Spleen (tissue), 11 donors: ENCODE results near the gene LMOD1. TPM values are rescaled to one million over a fixed set of nuclear protein-coding genes. Genes with fewer than 3 reads are reported as not detected.

Experiments used
- DNase-seq: peaks from one replicate; pipeline ENCODE4 v3.0.0-alpha.2; 2020
- H3K27ac ChIP-seq, 8 donors: fragments of 200-600 bp; sonication (generic) in 7 of 8; 1 replicate in 4 of 8; 2 replicates in 4 of 8; pipeline versions ENCODE4 v1.5.0 to v1.8.0; 2016 to 2021; ENCODE audit warnings: inconsistent platforms in 4 of 8, mild to moderate bottlenecking in 4 of 8, moderate library complexity in 1 of 8
- H3K27me3 ChIP-seq, 7 donors: fragments of 200-600 bp; sonication (generic) in 6 of 7; replicated peaks in 1 of 7; 1 replicate in 4 of 7; 2 replicates in 3 of 7; pipeline versions ENCODE4 v1.5.0 to v1.8.0; 2016 to 2021; ENCODE audit warnings: inconsistent platforms in 3 of 7, mild to moderate bottlenecking in 1 of 7
- H3K36me3 ChIP-seq, 6 donors: fragments of 200-600 bp; sonication (generic) in 5 of 6; 1 replicate in 4 of 6; 2 replicates in 2 of 6; pipeline versions ENCODE4 v1.5.0 to v1.8.0; 2016 to 2021; ENCODE audit warnings: inconsistent platforms in 2 of 6
- H3K4me1 ChIP-seq, 6 donors: fragments of 200-600 bp; sonication (generic) in 5 of 6; 1 replicate in 3 of 6; 2 replicates in 3 of 6; pipeline versions ENCODE4 v1.5.0 to v1.8.0; 2016 to 2021; ENCODE audit warnings: inconsistent platforms in 3 of 6
- H3K4me3 ChIP-seq, 8 donors: fragments of 200-600 bp; sonication (generic) in 7 of 8; 1 replicate in 4 of 8; 2 replicates in 4 of 8; pipeline versions ENCODE4 v1.5.0 to v1.8.0; 2016 to 2021; ENCODE audit warnings: inconsistent platforms in 4 of 8, mild to moderate bottlenecking in 4 of 8, moderate library complexity in 2 of 8
- H3K9me3 ChIP-seq, 8 donors: fragments of 200-600 bp; sonication (generic) in 7 of 8; 1 replicate in 4 of 8; 2 replicates in 4 of 8; pipeline versions ENCODE4 v1.5.0 to v1.8.0; 2016 to 2021; ENCODE audit warnings: inconsistent platforms in 4 of 8
- CTCF ChIP-seq, 11 experiments: fragments of 200-600 bp in 7 of 11; fragments of 450-650 bp in 4 of 11; sonication (generic) in 4 of 11; IDR thresholded peaks in 8 of 11; conservative IDR thresholded peaks in 3 of 11; 1 replicate in 7 of 11; 2 replicates in 4 of 11; pipeline versions ENCODE4 v1.4.0 to v1.8.0; 2016 to 2021; ENCODE audit warnings: antibody characterized with exemption in 11 of 11, inconsistent platforms in 4 of 11, mild to moderate bottlenecking in 1 of 11
- POLR2A ChIP-seq, 3 donors: fragments of 450-650 bp; IDR thresholded peaks; one replicate each; pipeline ENCODE4 v1.5.1; 2017; ENCODE audit warnings: antibody characterized with exemption in 3 of 3, mild to moderate bottlenecking in 1 of 3
- POLR2AphosphoS5 ChIP-seq, 3 donors: sonication (generic); formaldehyde crosslinking; IDR thresholded peaks; one replicate each; pipeline ENCODE4 v1.5.1; 2017; ENCODE audit warnings: antibody characterized with exemption in 3 of 3
- WGBS, 5 donors: extraction: QIAGEN DNeasy Blood & Tissue Kit in 3 of 5; methylation state at CpG; one replicate each; pipeline versions ENCODE4 v1.1.5 to v1.1.7; 2013 to 2018; 5-methylcytosine and 5-hydroxymethylcytosine counted together
- intact Hi-C: fragments of 100-400 bp; cut with DNase I; formaldehyde crosslinking; loops from one replicate; pipeline ENCODE4 v1.15.0; 2023; ENCODE audit warnings: low total_unique reads
- polyA plus RNA-seq, 3 donors: library from polyadenylated mRNA; stranded (reverse); fragments of 200-250 nt; gene quantifications; one replicate each; pipeline ENCODE4 v1.2.1, GENCODE V29; 2013
- total RNA-seq, 7 donors: library from RNA; depleted of rRNA in 3 of 7; stranded (reverse); fragments of >200 nt in 3 of 7; fragmentation: NEBNext Ultra II Directional in 4 of 7; extraction: Animal tissue kit (Norgen Biotek cat#: 25700) in 4 of 7; gene quantifications; one replicate each; pipeline versions ENCODE4 v1.1.0 to v1.2.1, GENCODE V29; 2016 to 2021
- donor health status: healthy with polysubstance abuse.
- donor health status: DM: no; HTN: no; CAD: no; lungs with moderate emphysema.
- donor health status: DM: no; HTN: no; CAD: no.
- donor health status: Bipolar disorder and iron deficiency.
- donor health status: healthy.
- donor health status: DM: no; HTN: no; CAD: no.
- donor health status: DM: yes; HTN: yes; CAD: no.

LMOD1 gene
- total and polyA plus RNA-seq, 10 donors: 4.2 to 21.0 (median 11.2) TPM

DNA sequence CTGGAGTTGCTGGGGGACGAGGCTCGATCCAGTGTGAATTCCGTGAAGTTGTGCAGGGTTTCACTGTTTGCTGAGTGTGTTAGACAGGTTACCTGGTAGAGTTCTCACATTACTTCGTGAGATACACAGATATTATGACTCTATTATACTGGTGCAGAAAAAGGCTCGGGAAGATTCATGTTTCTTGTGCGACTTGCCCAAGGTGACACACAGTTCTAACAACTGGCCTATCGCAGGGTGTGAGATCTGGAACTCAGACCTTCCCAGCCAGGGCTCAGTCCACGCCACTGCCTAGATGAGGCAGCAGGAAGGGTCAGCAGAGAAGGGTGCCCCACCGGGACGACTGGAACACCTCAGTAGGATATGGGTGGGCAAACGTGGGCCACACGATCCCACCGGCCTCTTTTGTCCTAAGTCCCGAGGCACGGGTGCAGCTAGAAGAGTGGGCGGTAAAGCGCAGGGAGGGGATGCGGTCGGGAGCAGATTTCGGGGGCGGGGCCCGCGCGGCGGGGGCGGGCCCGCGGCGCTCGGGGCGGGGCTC, 35.8 kb upstream of the LMOD1 start:
- H3K4me3 ChIP-seq: peak overlapping the region; percentile 93 to 100 (median 97)
- peak; percentile 94 for DNase-seq
- intact Hi-C loops: no loop called here
- TF ChIP-seq CTCF (IDR thresholded peaks at IDR 0.05 in 8 of 11, conservative IDR thresholded peaks at IDR 0.05 in 3 of 11) (no peak), POLR2AphosphoS5 (IDR thresholded peaks at IDR 0.05) (no peak), POLR2A (IDR thresholded peaks at IDR 0.05) (no peak)
- no peaks in the 10 kb centered on the region for H3K36me3 ChIP-seq
- H3K27me3 ChIP-seq: no peaks in the 10 kb centered on the region
- peaks cover 12 to 37% (median 24%) of the 10 kb centered on the region in 6 donors for H3K4me1 ChIP-seq
- 10 to 14% (median 11%) methylated on average over 20 to 31 of the region's 31 CpGs for WGBS, 5 donors
- H3K27ac ChIP-seq: peak overlapping the region in 7 of 8 donors; percentile 83 to 97 (median 94)
- H3K9me3 ChIP-seq: no peaks in the 10 kb centered on the region

DNA sequence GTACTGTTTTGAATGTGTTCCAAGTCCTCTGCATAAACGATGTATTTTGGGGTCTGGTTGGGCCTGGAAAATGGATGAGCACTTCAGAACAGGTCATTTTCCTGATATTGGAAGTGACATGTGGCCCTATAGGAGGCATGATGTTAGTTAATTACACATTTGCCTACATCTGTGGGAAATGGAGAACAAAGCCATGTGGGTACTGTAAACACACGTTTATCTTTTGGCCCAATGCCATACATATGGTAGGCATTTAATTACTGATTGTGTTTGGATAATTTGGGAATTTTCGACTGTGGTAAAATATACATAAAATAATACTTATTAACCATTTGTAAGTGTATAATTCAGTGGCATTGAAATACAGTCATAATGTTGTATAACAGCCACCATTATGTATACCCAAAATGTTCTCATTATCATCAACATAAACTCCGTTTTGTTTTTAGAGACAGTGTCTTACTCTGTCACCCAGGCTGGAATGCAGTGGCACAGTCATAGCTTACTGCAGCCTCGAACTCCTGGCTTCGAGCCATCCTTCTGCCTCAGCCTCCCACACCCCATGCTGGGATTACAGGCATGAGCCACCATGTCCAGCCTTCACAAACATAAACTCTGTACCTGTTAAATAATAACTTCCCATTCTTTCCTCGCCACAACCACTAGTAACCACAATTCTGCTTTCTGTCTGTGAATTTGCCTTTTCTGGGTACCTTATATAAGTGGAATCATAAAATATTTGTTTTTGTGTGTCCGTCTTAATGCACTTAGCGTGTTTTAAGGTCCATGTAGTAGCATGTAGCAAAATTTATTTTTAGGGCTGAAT, 24.2 kb upstream of the LMOD1 start:
- intact Hi-C loops: loop anchor here (5.0 kb wide), 1 partner anchor 88 kb away; no protein-coding TSS in a partner anchor
- Histone ChIP-seq H3K36me3 (peaks cover 0 to 57% (median 53%) of the 10 kb centered on the region in 6 donors), H3K27me3 (no peaks in the 10 kb centered on the region), H3K4me3 (no peak overlapping the region), H3K4me1 (peaks cover 0 to 6% (median 0%) of the 10 kb centered on the region in 6 donors), H3K9me3 (no peaks in the 10 kb centered on the region), H3K27ac (no peak overlapping the region)
- 69 to 74% (median 71%) methylated on average over 9 of the region's 9 CpGs for WGBS, 5 donors
- TF ChIP-seq POLR2A (IDR thresholded peaks at IDR 0.05): no peak
- TF ChIP-seq POLR2AphosphoS5 (IDR thresholded peaks at IDR 0.05): no peak
- no peak for TF ChIP-seq CTCF (IDR thresholded peaks at IDR 0.05 in 8 of 11, conservative IDR thresholded peaks at IDR 0.05 in 3 of 11)
- no peak for DNase-seq

- Histone ChIP-seq H3K36me3 (peaks cover 2 to 79% (median 74%) of the 10 kb centered on the region in 6 donors), H3K9me3 (no peaks in the 10 kb centered on the region), H3K4me3 (no peak overlapping the region), H3K27me3 (no peaks in the 10 kb centered on the region), H3K27ac (no peak overlapping the region), H3K4me1 (peaks cover 0 to 6% (median 0%) of the 10 kb centered on the region in 6 donors)
- intact Hi-C loops: no loop called here
- no peak for DNase-seq
- TF ChIP-seq POLR2A (IDR thresholded peaks at IDR 0.05): no peak
- TF ChIP-seq POLR2AphosphoS5 (IDR thresholded peaks at IDR 0.05): no peak
- TF ChIP-seq CTCF (IDR thresholded peaks at IDR 0.05 in 8 of 11, conservative IDR thresholded peaks at IDR 0.05 in 3 of 11): no peak
- 86 to 92% (median 91%) methylated on average over 16 of the region's 16 CpGs for WGBS, 5 donors
These were observed 22.0 kb upstream of the LMOD1 start for GRCh38 chr1:201968202-201968925.
